ENCODE results near the gene ZNF609. TPM values are rescaled to one million over a fixed set of nuclear protein-coding genes. Genes with fewer than 3 reads are reported as not detected.

ZNF609 gene
- total and polyA plus RNA-seq, 2 of the 13 experiments (the other 11 are each of a cell fraction or from before 2014, with no cell fraction given): 8.9 to 9.9 TPM

- no peaks in the 10 kb centered on the region for H3K9me3 ChIP-seq (ENCODE audit: low read length)
- no peak overlapping the region for H3K4me2 ChIP-seq (ENCODE audit: low read depth, low read length)
- peaks cover 46% of the 10 kb centered on the region for H3K4me1 ChIP-seq (ENCODE audit: insufficient read depth, low read length)
- WGBS (ENCODE audit: low lambda C conversion rate): 98% methylated on average over 5 of the region's 5 CpGs
- peak overlapping the region; percentile 87 for H3K27ac ChIP-seq (ENCODE audit: extremely low read length, insufficient read depth, low read length)
- H4K20me1 ChIP-seq (ENCODE audit: insufficient read depth, low read length): no peaks in the 10 kb centered on the region
- ChIA-PET POLR2A (interaction anchor here (0.8 kb wide), 1 partner anchor 10 kb away, joined by 3 read pairs; no protein-coding TSS in a partner anchor), CTCF (ENCODE audit: low intra/inter-chr PET ratio, low total read pairs) (no interaction called here)
- peaks cover 11% of the 10 kb centered on the region for H3K79me2 ChIP-seq (ENCODE audit: insufficient read depth, low read length)
- FAIRE-seq (no peak), DNase-seq (ENCODE audit: low spot score) (no peak), ATAC-seq (no peak)
- TF ChIP-seq ARID2 (CRISPR knock-in tag; IDR thresholded peaks at IDR 0.05; ENCODE audit: borderline replicate concordance): no peak
- no peak for TF ChIP-seq FOXA1 (IDR thresholded peaks at IDR 0.05)
- no peak for TF ChIP-seq FOXA1 (CRISPR knock-in tag; IDR thresholded peaks at IDR 0.05)
- TF ChIP-seq, protein P1, sequence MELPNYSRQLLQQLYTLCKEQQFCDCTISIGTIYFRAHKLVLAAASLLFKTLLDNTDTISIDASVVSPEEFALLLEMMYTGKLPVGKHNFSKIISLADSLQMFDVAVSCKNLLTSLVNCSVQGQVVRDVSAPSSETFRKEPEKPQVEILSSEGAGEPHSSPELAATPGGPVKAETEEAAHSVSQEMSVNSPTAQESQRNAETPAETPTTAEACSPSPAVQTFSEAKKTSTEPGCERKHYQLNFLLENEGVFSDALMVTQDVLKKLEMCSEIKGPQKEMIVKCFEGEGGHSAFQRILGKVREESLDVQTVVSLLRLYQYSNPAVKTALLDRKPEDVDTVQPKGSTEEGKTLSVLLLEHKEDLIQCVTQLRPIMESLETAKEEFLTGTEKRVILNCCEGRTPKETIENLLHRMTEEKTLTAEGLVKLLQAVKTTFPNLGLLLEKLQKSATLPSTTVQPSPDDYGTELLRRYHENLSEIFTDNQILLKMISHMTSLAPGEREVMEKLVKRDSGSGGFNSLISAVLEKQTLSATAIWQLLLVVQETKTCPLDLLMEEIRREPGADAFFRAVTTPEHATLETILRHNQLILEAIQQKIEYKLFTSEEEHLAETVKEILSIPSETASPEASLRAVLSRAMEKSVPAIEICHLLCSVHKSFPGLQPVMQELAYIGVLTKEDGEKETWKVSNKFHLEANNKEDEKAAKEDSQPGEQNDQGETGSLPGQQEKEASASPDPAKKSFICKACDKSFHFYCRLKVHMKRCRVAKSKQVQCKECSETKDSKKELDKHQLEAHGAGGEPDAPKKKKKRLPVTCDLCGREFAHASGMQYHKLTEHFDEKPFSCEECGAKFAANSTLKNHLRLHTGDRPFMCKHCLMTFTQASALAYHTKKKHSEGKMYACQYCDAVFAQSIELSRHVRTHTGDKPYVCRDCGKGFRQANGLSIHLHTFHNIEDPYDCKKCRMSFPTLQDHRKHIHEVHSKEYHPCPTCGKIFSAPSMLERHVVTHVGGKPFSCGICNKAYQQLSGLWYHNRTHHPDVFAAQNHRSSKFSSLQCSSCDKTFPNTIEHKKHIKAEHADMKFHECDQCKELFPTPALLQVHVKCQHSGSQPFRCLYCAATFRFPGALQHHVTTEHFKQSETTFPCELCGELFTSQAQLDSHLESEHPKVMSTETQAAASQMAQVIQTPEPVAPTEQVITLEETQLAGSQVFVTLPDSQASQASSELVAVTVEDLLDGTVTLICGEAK (IDR thresholded peaks at IDR 0.05): no peak
- TF ChIP-seq, protein P1 (CRISPR knock-in tag; IDR thresholded peaks at IDR 0.05): peak; percentile 69; the same call in 1 of the 2 replicates
- TF ChIP-seq CCDC6 (CRISPR knock-in tag; IDR thresholded peaks at IDR 0.05): no peak
- no peak for TF ChIP-seq YEATS2 (CRISPR knock-in tag; IDR thresholded peaks at IDR 0.05; ENCODE audit: borderline replicate concordance)
- no peak for TF ChIP-seq RFX3 (CRISPR knock-in tag; IDR thresholded peaks at IDR 0.05)
- H3K9ac ChIP-seq (ENCODE audit: insufficient read depth, low read depth, low read length): no peak overlapping the region
- BruUV-seq (replicated peaks): no TSS peak
- no peaks in the 10 kb centered on the region for H3K27me3 ChIP-seq (ENCODE audit: control insufficient read depth in 1 of 2, insufficient read depth in 2 of 2, low read length in 2 of 2)
- H3K4me3 ChIP-seq (replicated peaks in 1 of 3; ENCODE audit: insufficient read depth in 1 of 3, low read depth in 2 of 3, low read length in 3 of 3): no peak overlapping the region
- intact Hi-C loops (cut with micrococcal nuclease; ENCODE audit: unreplicated experiment) (no loop called here), in situ Hi-C loops (cut with HindIII; ENCODE audit: extremely low pct_ligation_motif_present, low pct_unique_long_range_greater_than_20kb) (no loop called here)
- no peak overlapping the region for H2AFZ ChIP-seq (ENCODE audit: low read length)
- H3K36me3 ChIP-seq (replicated peaks in 1 of 2; ENCODE audit: control insufficient read depth in 1 of 2, insufficient read depth in 2 of 2, low read length in 2 of 2): peaks cover 4 to 9% of the 10 kb centered on the region in 2 experiments; a peak in 3 of 5 replicates
Measured at GRCh38 chr15:64633332-64633731, 173.0 kb downstream of the ZNF609 start.
